Measurements from ENCODE around the gene RTN4RL2. TPM values are rescaled to one million over a fixed set of nuclear protein-coding genes. Genes with fewer than 3 reads are reported as not detected.
A peak's percentile ranks its signal among the peaks of the same experiment; 100 is the strongest.

Gene RTN4RL2
- total RNA-seq, 1 experiment from 2014 or later, result 7.0 TPM

GRCh38 chr11:57496109-57496820, 35.9 kb downstream of the RTN4RL2 start:
- no peak overlapping the region for H3K18ac ChIP-seq (ENCODE audit: insufficient read length, low read depth, low read length)
- WGBS (ENCODE audit: extremely low coverage, insufficient read length, low lambda C conversion rate), result no CpG with 5 or more reads among the region's 9 CpGs
- H3K23ac ChIP-seq (ENCODE audit: insufficient read length, low read depth, low read length), result no peak overlapping the region
- H2BK120ac ChIP-seq (ENCODE audit: low read depth, low read length, poor library complexity, severe bottlenecking), result no peak overlapping the region
- no peaks in the 10 kb centered on the region for H3K79me2 ChIP-seq (ENCODE audit: insufficient read depth, low read length)
- H3K9me3 ChIP-seq (ENCODE audit: control insufficient read depth, low read depth, low read length), result no peaks in the 10 kb centered on the region
- H4K91ac ChIP-seq (ENCODE audit: insufficient read length, low read depth, low read length), result no peak overlapping the region
- H2BK12ac ChIP-seq (ENCODE audit: insufficient read length, low read depth, low read length), result no peak overlapping the region
- H3K4me1 Mint-ChIP-seq, result peaks cover 22 to 52% of the 10 kb centered on the region in 2 experiments
- peaks cover 23 to 44% (median 25%) of the 10 kb centered on the region in 3 experiments; a peak in 6 of 7 replicates for H3K36me3 Mint-ChIP-seq (ENCODE audit: insufficient read depth in 1 of 3, low read depth in 3 of 3)
- H3K27me3 ChIP-seq (ENCODE audit: insufficient read depth, low read length), result no peaks in the 10 kb centered on the region
- H3K79me1 ChIP-seq (ENCODE audit: insufficient read depth, low read depth, low read length, poor library complexity, severe bottlenecking), result no peaks in the 10 kb centered on the region
- H4K20me1 ChIP-seq (ENCODE audit: control insufficient read depth, insufficient read depth, insufficient read length), result peaks cover 3% of the 10 kb centered on the region
- no peak overlapping the region for H3K4me3 Mint-ChIP-seq
- H3K4ac ChIP-seq (ENCODE audit: low read depth, low read length), result no peak overlapping the region
- no peak overlapping the region for H2AFZ ChIP-seq (ENCODE audit: low read length)
- H4K5ac ChIP-seq (ENCODE audit: insufficient read length, low read depth, low read length), result no peak overlapping the region
- no peak for TF ChIP-seq CTCF (conservative IDR thresholded peaks at IDR 0.05)
- no peak overlapping the region for H3K27ac ChIP-seq (ENCODE audit: insufficient read length, low read depth, low read length)
- no peak for DNase-seq
- H2BK5ac ChIP-seq (ENCODE audit: insufficient read length, low read length), result no peak overlapping the region
- H3K9me3 Mint-ChIP-seq, result no peaks in the 10 kb centered on the region; a peak in 1 of 5 replicates
- H3K56ac ChIP-seq (ENCODE audit: insufficient read length, low read depth, low read length), result no peak overlapping the region
- no peak overlapping the region for H3K9ac ChIP-seq (ENCODE audit: extremely low read depth, insufficient read length, low read length)
- H3K27me3 Mint-ChIP-seq (ENCODE audit: low read depth), result no peaks in the 10 kb centered on the region; the same call in 1 of the 2 replicates
- no peak overlapping the region for H4K8ac ChIP-seq (replicated peaks; ENCODE audit: insufficient read length, low read depth, low read length)
- no peak overlapping the region for H2AK5ac ChIP-seq (ENCODE audit: insufficient read length, low read length)
- H3K4me2 ChIP-seq (ENCODE audit: insufficient read depth, insufficient read length, low read length), result no peak overlapping the region
- H3T11ph ChIP-seq (ENCODE audit: low read length), result no peak overlapping the region
- no peak overlapping the region for H3K14ac ChIP-seq (ENCODE audit: insufficient read depth, low read length)
- no peak overlapping the region for H2BK15ac ChIP-seq (ENCODE audit: low read depth, low read length)
- peak overlapping the region; percentile 67 to 83 (median 82); a peak in 5 of 7 replicates for H3K27ac Mint-ChIP-seq
- peaks cover 11% of the 10 kb centered on the region; the same call in 1 of the 2 replicates for H3K4me1 ChIP-seq (ENCODE audit: insufficient read depth, low read length)
- no peaks in the 10 kb centered on the region for H3K23me2 ChIP-seq (ENCODE audit: insufficient read length, low read depth, low read length, poor library complexity, severe bottlenecking)
- H2BK20ac ChIP-seq (ENCODE audit: low read depth, low read length, poor library complexity, severe bottlenecking), result no peak overlapping the region
